GM12874 (cell line): ENCODE results near the gene CACNB2.
A peak's percentile ranks its signal among the peaks of the same experiment; 100 is the strongest.

ENCODE experiments used
- CTCF ChIP-seq: IDR thresholded peaks from 2 replicates; pipeline ENCODE4 v1.5.1; 2011; ENCODE audit warnings: low read depth, mild to moderate bottlenecking, control low read depth, low read length, moderate library complexity; ENCODE audit not compliant: insufficient read depth

Gene CACNB2

GRCh38 chr10:18306031-18306430 lies 165.8 kb downstream of the CACNB2 start:
- no peak for TF ChIP-seq CTCF

- no peak for TF ChIP-seq CTCF
Observed at GRCh38 chr10:18308600-18308999, 168.4 kb downstream of the CACNB2 start.

- TF ChIP-seq CTCF, result no peak
Observed at GRCh38 chr10:18310761-18311160, 170.5 kb downstream of the CACNB2 start.

- TF ChIP-seq CTCF, result peak; percentile 31; the same call in 1 of the 2 replicates
Observed at GRCh38 chr10:18312374-18313139, 172.3 kb downstream of the CACNB2 start.

- TF ChIP-seq CTCF, result no peak
Observed at GRCh38 chr10:18313140-18313530, 172.9 kb downstream of the CACNB2 start.

- TF ChIP-seq CTCF, result no peak
Observed at GRCh38 chr10:18313626-18314025, 173.4 kb downstream of the CACNB2 start.

- no peak for TF ChIP-seq CTCF
Observed at GRCh38 chr10:18319628-18320027, 179.4 kb downstream of the CACNB2 start.

- TF ChIP-seq CTCF, result no peak
Observed at GRCh38 chr10:18321371-18321770, 181.1 kb downstream of the CACNB2 start.
